IMR-90 (cell line): Measurements from ENCODE around the gene ZP3. TPM values are rescaled to one million over a fixed set of nuclear protein-coding genes. Genes with fewer than 3 reads are reported as not detected.

Experiments
- ATAC-seq: fragments of 200-7000 bp; cut with Tn5 transposase; 2 replicates; pipeline ENCODE4 v1.9.1; 2020; ENCODE audit warnings: low read depth, mild to moderate bottlenecking, moderate library complexity
- Bru-seq: library from RNA; stranded (reverse); fragments of 400-500 nt; gene quantifications from one replicate; lab custom pipeline; 2021; lab: Mats Ljungman, UMichigan
- BruChase-seq, 2 experiments: library from RNA; stranded (reverse); fragments of 400-500 nt; gene quantifications; one replicate each; lab custom pipeline; 2021; lab: Mats Ljungman, UMichigan
- BruUV-seq: library from RNA; stranded (reverse); fragments of 400-500 nt; replicated peaks from 2 replicates; lab custom pipeline; 2021; lab: Mats Ljungman, UMichigan
- CTCF ChIA-PET: fragments of 300-600 bp; formaldehyde crosslinking; extraction: SDS; loops from one replicate; lab custom pipeline; 2021; ENCODE audit warnings: antibody characterized with exemption; lab: Yijun Ruan, JAX
- POLR2A ChIA-PET: fragments of 300-600 bp; sonication (Branson Sonifier 250); formaldehyde crosslinking; loops from one replicate; lab custom pipeline; 2022; ENCODE audit warnings: antibody characterized with exemption; ENCODE audit not compliant: unreplicated experiment; lab: Charles Lee
- DNase-seq: peaks from one replicate; pipeline ENCODE4 v3.0.0; 2013
- H2AFZ ChIP-seq: replicated peaks from 2 replicates; pipeline ENCODE3; 2013; ENCODE audit warnings: low read length, mild to moderate bottlenecking; ENCODE audit not compliant: poor library complexity
- H2AK5ac ChIP-seq: 2 replicates; pipeline ENCODE4 v1.6.1; 2013; ENCODE audit warnings: low read depth, low read length, inconsistent platforms
- H2AK9ac ChIP-seq: replicated peaks from 2 replicates; pipeline ENCODE3; 2013; ENCODE audit warnings: mild to moderate bottlenecking, low read depth, low read length, moderate library complexity; ENCODE audit not compliant: poor library complexity
- H2BK120ac ChIP-seq: 2 replicates; pipeline ENCODE4 v1.6.1; 2013; ENCODE audit warnings: low read depth, low read length, inconsistent platforms
- H2BK15ac ChIP-seq: 3 replicates; pipeline ENCODE4 v1.6.1; 2013; ENCODE audit warnings: low read depth, low read length, inconsistent platforms
- H2BK20ac ChIP-seq: 2 replicates; pipeline ENCODE4 v1.6.1; 2013; ENCODE audit warnings: low read depth, mild to moderate bottlenecking, inconsistent platforms, low read length, moderate library complexity
- H2BK5ac ChIP-seq: 2 replicates; pipeline ENCODE4 v1.6.1; 2013; ENCODE audit warnings: mild to moderate bottlenecking, low read depth, low read length, inconsistent platforms; ENCODE audit not compliant: poor library complexity, severe bottlenecking
- H3K14ac ChIP-seq: replicated peaks from 2 replicates; pipeline ENCODE4 v1.6.1; 2013; ENCODE audit warnings: low read depth, low read length, inconsistent platforms
- H3K18ac ChIP-seq: 2 replicates; pipeline ENCODE4 v1.6.1; 2013; ENCODE audit warnings: low read depth, low read length, control low read depth
- H3K23ac ChIP-seq: 2 replicates; pipeline ENCODE4 v1.6.1; 2013; ENCODE audit warnings: low read depth, low read length, inconsistent platforms
- H3K27ac ChIP-seq: 2 replicates; pipeline ENCODE4 v1.5.1; 2013; ENCODE audit warnings: mild to moderate bottlenecking, control low read depth, low read length; ENCODE audit not compliant: insufficient read depth
- H3K27me3 ChIP-seq: 2 replicates; pipeline ENCODE4 v1.6.1; 2013; ENCODE audit warnings: low read length; ENCODE audit not compliant: control insufficient read depth, insufficient read depth
- H3K36me3 ChIP-seq: 2 replicates; pipeline ENCODE4 v1.6.1; 2013; ENCODE audit warnings: low read length, mixed read lengths; ENCODE audit not compliant: control insufficient read depth, insufficient read depth
- H3K4ac ChIP-seq: 2 replicates; pipeline ENCODE4 v1.6.1; 2013; ENCODE audit warnings: low read depth, low read length, inconsistent platforms
- H3K4me1 ChIP-seq: 2 replicates; pipeline ENCODE4 v1.6.1; 2013; ENCODE audit warnings: low read length, mixed read lengths; ENCODE audit not compliant: control insufficient read depth, insufficient read depth
- H3K4me2 ChIP-seq: 2 replicates; pipeline ENCODE4 v1.6.1; 2013; ENCODE audit warnings: low read depth, mild to moderate bottlenecking, control low read depth, low read length, moderate library complexity
- H3K4me3 ChIP-seq: 2 replicates; pipeline ENCODE4 v1.5.1; 2013; ENCODE audit warnings: low read depth, mild to moderate bottlenecking, control low read depth, low read length, moderate library complexity; ENCODE audit not compliant: insufficient read depth
- H3K56ac ChIP-seq: 2 replicates; pipeline ENCODE4 v1.6.1; 2013; ENCODE audit warnings: low read length, inconsistent platforms; ENCODE audit not compliant: insufficient read depth; ENCODE audit errors: extremely low read depth
- H3K79me1 ChIP-seq, 2 experiments: 2 replicates each; pipeline ENCODE4 v1.6.1; 2013; ENCODE audit warnings: low read length in 2 of 2, inconsistent platforms in 1 of 2, low read depth in 1 of 2
- H3K9ac ChIP-seq: 2 replicates; pipeline ENCODE4 v1.6.1; 2013; ENCODE audit warnings: low read depth, low read length, control low read depth
- H3K9me1 ChIP-seq: 2 replicates; pipeline ENCODE4 v1.6.1; 2013; ENCODE audit warnings: low read length, inconsistent platforms; ENCODE audit not compliant: insufficient read depth
- H3K9me3 ChIP-seq: 2 replicates; pipeline ENCODE4 v1.6.1; 2013; ENCODE audit warnings: low read length; ENCODE audit not compliant: control insufficient read depth, insufficient read depth
- H4K20me1 ChIP-seq: 2 replicates; pipeline ENCODE4 v1.6.1; 2013; ENCODE audit warnings: low read length, inconsistent platforms; ENCODE audit not compliant: insufficient read depth
- H4K5ac ChIP-seq: 2 replicates; pipeline ENCODE4 v1.6.1; 2013; ENCODE audit warnings: mild to moderate bottlenecking, low read depth, low read length, control low read depth
- H4K8ac ChIP-seq, 2 experiments: 2 replicates each; pipeline ENCODE4 v1.6.1; 2013; ENCODE audit warnings: low read depth in 2 of 2, low read length in 2 of 2, control low read depth in 1 of 2, inconsistent platforms in 1 of 2
- H4K91ac ChIP-seq: 2 replicates; pipeline ENCODE4 v1.6.1; 2013; ENCODE audit warnings: low read depth, low read length, inconsistent platforms; ENCODE audit not compliant: insufficient read depth
- BHLHE40 ChIP-seq: fragments of 150-350 bp; IDR thresholded peaks from 2 replicates; pipeline ENCODE4 v1.6.1; 2016; ENCODE audit warnings: mild to moderate bottlenecking, low read depth, low read length
- CEBPB ChIP-seq: IDR thresholded peaks from 2 replicates; pipeline ENCODE4 v1.6.1; 2012; ENCODE audit warnings: low read depth, low read length, improper control_type of control experiment
- CHD1 ChIP-seq: IDR thresholded peaks from 2 replicates; pipeline ENCODE4 v1.6.1; 2012; ENCODE audit warnings: low read depth, low read length, improper control_type of control experiment
- FOS ChIP-seq: fragments of 150-350 bp; IDR thresholded peaks from 2 replicates; pipeline ENCODE4 v1.6.1; 2016; ENCODE audit warnings: low read depth, low read length
- MAFK ChIP-seq: IDR thresholded peaks from 2 replicates; pipeline ENCODE4 v1.6.1; 2012; ENCODE audit warnings: low read depth, low read length, improper control_type of control experiment
- MAZ ChIP-seq: IDR thresholded peaks from 2 replicates; pipeline ENCODE4 v1.6.1; 2012; ENCODE audit warnings: low read depth, mild to moderate bottlenecking, low read length, improper control_type of control experiment, moderate library complexity, borderline replicate concordance
- NFE2L2 ChIP-seq: fragments of 150-350 bp; IDR thresholded peaks from 2 replicates; pipeline ENCODE4 v1.6.1; 2016; ENCODE audit warnings: low read depth, mild to moderate bottlenecking, low read length
- POLR2A ChIP-seq: IDR thresholded peaks from 2 replicates; pipeline ENCODE4 v1.6.1; 2012; ENCODE audit warnings: mild to moderate bottlenecking, low read depth, low read length
- RAD21 ChIP-seq: IDR thresholded peaks from 2 replicates; pipeline ENCODE4 v1.6.1; 2012; ENCODE audit warnings: low read length, improper control_type of control experiment
- RCOR1 ChIP-seq: IDR thresholded peaks from 2 replicates; pipeline ENCODE4 v1.6.1; 2012; ENCODE audit warnings: mild to moderate bottlenecking, low read length, improper control_type of control experiment; ENCODE audit not compliant: insufficient replicate concordance
- RFX5 ChIP-seq: IDR thresholded peaks from 2 replicates; pipeline ENCODE4 v1.8.0; 2012; ENCODE audit warnings: low read depth, mild to moderate bottlenecking, low read length, moderate library complexity
- SMC3 ChIP-seq: fragments of 150-350 bp; IDR thresholded peaks from 2 replicates; pipeline ENCODE4 v1.6.1; 2016; ENCODE audit warnings: low read depth, mild to moderate bottlenecking, antibody characterized with exemption, low read length, moderate library complexity
- WGBS, 2 experiments: methylation state at CpG; one replicate each; pipeline versions ENCODE4 v1.1.5 to v1.1.7; 2013; ENCODE audit warnings: missing lambda C conversion rate in 2 of 2; ENCODE audit not compliant: insufficient read length in 1 of 2; ENCODE audit errors: extremely low coverage in 2 of 2; 5-methylcytosine and 5-hydroxymethylcytosine counted together
- dilution Hi-C: fragments of 300-500 bp; cut with HindIII; formaldehyde crosslinking; loops from one replicate; pipeline ENCODE4 v1.14.3; 2018; ENCODE audit warnings: low sequenced_read_pairs; ENCODE audit not compliant: unreplicated experiment
- in situ Hi-C: fragments of 300-500 bp; cut with MboI; formaldehyde crosslinking; loops from 3 replicates; pipeline ENCODE4 v1.14.3; 2019; ENCODE audit warnings: low sequenced_read_pairs, inconsistent platforms, mixed read lengths
- intact Hi-C: fragments of 100-400 bp; cut with micrococcal nuclease; formaldehyde crosslinking; loops from 2 replicates; pipeline ENCODE4 v1.10.0; 2022
- long read RNA-seq: library from polyadenylated mRNA; unstranded; transcript quantifications from one replicate; pipeline ENCODE4 v2.0.0, GENCODE V29; 2021; ENCODE audit not compliant: unreplicated experiment
- polyA plus RNA-seq, 3 experiments: library from polyadenylated mRNA; depleted of rRNA; stranded (reverse); fragments of >200 nt; gene quantifications; 2 replicates each; pipeline ENCODE4 v1.2.3, GENCODE V29; 2012; ENCODE audit warnings: low replicate concordance in 1 of 3
- total RNA-seq: library from RNA; depleted of rRNA; stranded (reverse); fragments of >200 nt; gene quantifications from 2 replicates; pipeline ENCODE4 v1.2.3, GENCODE V29; 2012; rRNA removed
- TF ChIP-seq, protein P1 (sequence below): conservative IDR thresholded peaks from 2 replicates; pipeline ENCODE4 v1.5.1; 2012; ENCODE audit warnings: mild to moderate bottlenecking, low read depth, low read length, improper control_type of control experiment
- TF ChIP-seq, protein P2 (sequence below): fragments of 150-350 bp; IDR thresholded peaks from 2 replicates; pipeline ENCODE4 v1.6.1; 2016; ENCODE audit warnings: low read depth, mild to moderate bottlenecking, low read length, moderate library complexity, borderline replicate concordance

Gene ZP3
- total RNA-seq = 0.54 and 0.83 TPM in 2 replicates
- 0.42 and 0.67 TPM in 2 replicates for polyA plus RNA-seq (2012; rRNA removed)
- polyA plus RNA-seq (2012; cell fraction: cytosol; rRNA removed) = 0.28 and 0.77 TPM in 2 replicates
- 0.83 and 0.99 TPM in 2 replicates for polyA plus RNA-seq (2012; cell fraction: nucleus; rRNA removed; ENCODE audit: low replicate concordance)
- Bru-seq, nascent RNA = percentile 28 among the genes with signal in this experiment
- percentile 34 among the genes with signal in this experiment for BruChase-seq, experiment 1, labeled RNA remaining after a 6-hour chase
- percentile 25 among the genes with signal in this experiment for BruChase-seq, experiment 2, labeled RNA remaining after a 2-hour chase
- long read RNA-seq, partial matches to known transcripts = 0 of 1 reads
- long read RNA-seq, other reads (novel, unspliced or antisense) = 0 of 1 reads

DNA sequence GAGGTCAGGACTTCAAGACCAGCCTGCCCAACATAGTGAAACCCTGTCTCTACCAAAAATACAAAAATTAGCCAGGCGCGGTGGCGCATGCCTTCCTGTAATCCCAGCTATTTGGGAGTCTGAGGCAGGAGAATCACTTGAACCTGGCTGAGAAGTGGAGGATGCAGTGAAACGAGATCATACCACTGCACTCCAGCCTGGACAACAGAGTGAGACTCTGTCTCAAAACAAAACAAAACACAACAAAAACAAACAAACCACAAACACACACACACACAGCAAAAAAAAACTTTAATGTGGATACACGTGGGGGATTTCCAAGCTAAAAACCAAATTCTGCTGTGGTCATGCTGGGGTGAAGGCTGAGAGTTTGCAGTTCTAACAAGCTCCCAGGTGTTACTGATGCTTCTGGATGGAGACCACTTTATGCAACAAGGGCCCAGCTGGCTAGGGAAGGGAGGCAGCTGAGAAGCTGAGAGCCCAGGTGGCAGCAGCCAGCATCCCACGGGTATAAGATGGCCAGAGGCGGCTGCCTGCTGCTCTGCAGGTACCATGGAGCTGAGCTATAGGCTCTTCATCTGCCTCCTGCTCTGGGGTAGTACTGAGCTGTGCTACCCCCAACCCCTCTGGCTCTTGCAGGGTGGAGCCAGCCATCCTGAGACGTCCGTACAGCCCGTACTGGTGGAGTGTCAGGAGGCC lies at the start of gene ZP3:
Gene ZP3 (plus strand): TSS at position 538 of the 699 bp plus-strand sequence. CDS start 15 bp downstream, at position 553.
- H2BK20ac ChIP-seq = peak within 1 kb of the TSS; percentile 78
- peaks cover 9% of the 10 kb centered on the region for H3K9me1 ChIP-seq
- DNase-seq (no peak), ATAC-seq (no peak)
- peak within 1 kb of the TSS; percentile 22 for H2AK9ac ChIP-seq
- H3K79me1 ChIP-seq = no peaks in the 10 kb centered on the region
- no peak within 1 kb of the TSS for H3K23ac ChIP-seq
- no TSS peak for BruUV-seq
- in situ Hi-C loops (no loop called here), dilution Hi-C loops (no loop called here), intact Hi-C loops (no loop called here)
- TF ChIP-seq FOS (no peak), MAZ (no peak), MAFK (no peak), CEBPB (no peak), RFX5 (no peak), BHLHE40 (no peak), SMC3 (no peak), NFE2L2 (no peak), RAD21 (no peak), CHD1 (no peak), RCOR1 (no peak), POLR2A (no peak)
- TF ChIP-seq, protein P1, sequence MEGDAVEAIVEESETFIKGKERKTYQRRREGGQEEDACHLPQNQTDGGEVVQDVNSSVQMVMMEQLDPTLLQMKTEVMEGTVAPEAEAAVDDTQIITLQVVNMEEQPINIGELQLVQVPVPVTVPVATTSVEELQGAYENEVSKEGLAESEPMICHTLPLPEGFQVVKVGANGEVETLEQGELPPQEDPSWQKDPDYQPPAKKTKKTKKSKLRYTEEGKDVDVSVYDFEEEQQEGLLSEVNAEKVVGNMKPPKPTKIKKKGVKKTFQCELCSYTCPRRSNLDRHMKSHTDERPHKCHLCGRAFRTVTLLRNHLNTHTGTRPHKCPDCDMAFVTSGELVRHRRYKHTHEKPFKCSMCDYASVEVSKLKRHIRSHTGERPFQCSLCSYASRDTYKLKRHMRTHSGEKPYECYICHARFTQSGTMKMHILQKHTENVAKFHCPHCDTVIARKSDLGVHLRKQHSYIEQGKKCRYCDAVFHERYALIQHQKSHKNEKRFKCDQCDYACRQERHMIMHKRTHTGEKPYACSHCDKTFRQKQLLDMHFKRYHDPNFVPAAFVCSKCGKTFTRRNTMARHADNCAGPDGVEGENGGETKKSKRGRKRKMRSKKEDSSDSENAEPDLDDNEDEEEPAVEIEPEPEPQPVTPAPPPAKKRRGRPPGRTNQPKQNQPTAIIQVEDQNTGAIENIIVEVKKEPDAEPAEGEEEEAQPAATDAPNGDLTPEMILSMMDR = no peak
- TF ChIP-seq, protein P2, sequence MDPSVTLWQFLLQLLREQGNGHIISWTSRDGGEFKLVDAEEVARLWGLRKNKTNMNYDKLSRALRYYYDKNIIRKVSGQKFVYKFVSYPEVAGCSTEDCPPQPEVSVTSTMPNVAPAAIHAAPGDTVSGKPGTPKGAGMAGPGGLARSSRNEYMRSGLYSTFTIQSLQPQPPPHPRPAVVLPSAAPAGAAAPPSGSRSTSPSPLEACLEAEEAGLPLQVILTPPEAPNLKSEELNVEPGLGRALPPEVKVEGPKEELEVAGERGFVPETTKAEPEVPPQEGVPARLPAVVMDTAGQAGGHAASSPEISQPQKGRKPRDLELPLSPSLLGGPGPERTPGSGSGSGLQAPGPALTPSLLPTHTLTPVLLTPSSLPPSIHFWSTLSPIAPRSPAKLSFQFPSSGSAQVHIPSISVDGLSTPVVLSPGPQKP = no peak
- H3K27me3 ChIP-seq = no peaks in the 10 kb centered on the region
- no peak within 1 kb of the TSS for H3K4me3 ChIP-seq
- H2BK5ac ChIP-seq = no peak within 1 kb of the TSS
- H3K4me2 ChIP-seq = no peak within 1 kb of the TSS
- no peak within 1 kb of the TSS for H3K18ac ChIP-seq
- peak within 1 kb of the TSS; percentile 8; the same call in 1 of the 2 replicates for H2AK5ac ChIP-seq
- CTCF ChIA-PET = interaction anchor here (0.8 kb wide), 1 partner anchor 23 kb away, joined by 3 read pairs; no protein-coding TSS in a partner anchor
- H3K9ac ChIP-seq = no peak within 1 kb of the TSS
- peak within 1 kb of the TSS; percentile 64; the same call in 1 of the 2 replicates for H2BK120ac ChIP-seq
- no peak within 1 kb of the TSS for H3K56ac ChIP-seq
- 80% methylated on average over 2 of the region's 10 CpGs; no CpG with 5 or more reads in 1 of the 2 experiments for WGBS, 2 experiments
- no peak within 1 kb of the TSS for H4K91ac ChIP-seq
- no peaks in the 10 kb centered on the region for H3K36me3 ChIP-seq
- peak within 1 kb of the TSS in 1 of 2 experiments; percentile 35; a peak in 1 of 4 replicates for H4K8ac ChIP-seq
- POLR2A ChIA-PET = interaction anchor here (0.5 kb wide), 1 partner anchor 47 kb away, joined by 4 read pairs; no protein-coding TSS in a partner anchor
- H3K14ac ChIP-seq = no peak within 1 kb of the TSS
- peak within 1 kb of the TSS; percentile 35; the same call in 1 of the 2 replicates for H3K4ac ChIP-seq
- H3K27ac ChIP-seq = no peak within 1 kb of the TSS
- peak within 1 kb of the TSS; percentile 78; the same call in 1 of the 3 replicates for H2BK15ac ChIP-seq
- H4K5ac ChIP-seq = no peak within 1 kb of the TSS
- peaks cover 11% of the 10 kb centered on the region for H3K4me1 ChIP-seq
- H3K9me3 ChIP-seq = 0 out of 2 replicates have a peak, but pooled peaks cover 2% of the 10 kb centered on the region
- peak within 1 kb of the TSS; percentile 59 for H2AFZ ChIP-seq
- no peaks in the 10 kb centered on the region for H4K20me1 ChIP-seq
